Gastroesophageal sphincter (tissue), 4 donors: ENCODE measurements around the gene CENPQ. TPM values are rescaled to one million over a fixed set of nuclear protein-coding genes. Genes with fewer than 3 reads are reported as not detected.

Experiments
- ATAC-seq: fragments of 150-250 bp; one replicate; pipeline ENCODE4 v1.9.1; 2016; ENCODE audit warnings: mild to moderate bottlenecking, moderate library complexity
- H3K27ac ChIP-seq, 4 donors: fragments of 200-600 bp; sonication (generic) in 3 of 4; 1 replicate in 3 of 4; 2 replicates in 1 of 4; pipeline ENCODE4 v1.5.1; 2016 to 2019
- H3K27me3 ChIP-seq: fragments of 200-600 bp; sonication (generic); one replicate; pipeline ENCODE4 v1.5.1; 2019
- H3K36me3 ChIP-seq, 2 donors: fragments of 200-600 bp; sonication (generic); one replicate each; pipeline ENCODE4 v1.5.1; 2019; ENCODE audit warnings: control low read depth in 1 of 2
- H3K4me1 ChIP-seq, 3 donors: fragments of 200-600 bp; sonication (generic); 1 replicate in 2 of 3; 2 replicates in 1 of 3; pipeline ENCODE4 v1.5.1; 2016 to 2019; ENCODE audit warnings: control low read depth in 2 of 3
- H3K4me3 ChIP-seq, 2 donors: fragments of 200-600 bp; sonication (generic); one replicate each; pipeline ENCODE4 v1.5.1; 2019; ENCODE audit warnings: mild to moderate bottlenecking in 1 of 2, moderate library complexity in 1 of 2
- H3K9me3 ChIP-seq, 3 donors: fragments of 200-600 bp; sonication (generic); one replicate each; pipeline ENCODE4 v1.5.1; 2017 to 2019; ENCODE audit warnings: control low read depth in 2 of 3
- CTCF ChIP-seq, 4 experiments: fragments of 200-600 bp in 2 of 4; fragments of 450-650 bp in 2 of 4; sonication (generic) in 1 of 4; IDR thresholded peaks; one replicate each; pipeline ENCODE4 v1.5.1; 2017 to 2019; ENCODE audit warnings: antibody characterized with exemption in 4 of 4, mild to moderate bottlenecking in 2 of 4, moderate library complexity in 2 of 4
- EP300 ChIP-seq: sonication (generic); formaldehyde crosslinking; IDR thresholded peaks from one replicate; pipeline ENCODE4 v1.6.1; 2017; ENCODE audit warnings: antibody characterized with exemption, mild to moderate bottlenecking
- POLR2A ChIP-seq, 2 donors: fragments of 450-650 bp; IDR thresholded peaks; one replicate each; pipeline ENCODE4 v1.6.1; 2017; ENCODE audit warnings: antibody characterized with exemption in 2 of 2, mild to moderate bottlenecking in 2 of 2, moderate library complexity in 1 of 2
- POLR2AphosphoS5 ChIP-seq: sonication (generic); formaldehyde crosslinking; IDR thresholded peaks from one replicate; pipeline ENCODE4 v1.6.1; 2017; ENCODE audit warnings: antibody characterized with exemption
- WGBS, 2 donors: methylation state at CpG; one replicate each; pipeline ENCODE4 v1.1.5; 2018; ENCODE audit warnings: low coverage in 1 of 2; 5-methylcytosine and 5-hydroxymethylcytosine counted together
- total RNA-seq, 4 donors: library from RNA; depleted of rRNA; stranded (reverse); fragments of >200 nt; gene quantifications; one replicate each; pipeline ENCODE4 v1.1.0, GENCODE V29; 2016

CENPQ gene
- total RNA-seq, 4 donors from 2014 or later: 5.0 to 9.3 (median 5.6) TPM

- TF ChIP-seq POLR2A (IDR thresholded peaks at IDR 0.05) (no peak), EP300 (no peak), CTCF (IDR thresholded peaks at IDR 0.05) (no peak), POLR2AphosphoS5 (no peak)
- H3K9me3 ChIP-seq: no peaks in the 10 kb centered on the region
- no peak overlapping the region for H3K27ac ChIP-seq
- H3K27me3 ChIP-seq: peaks cover 12% of the 10 kb centered on the region
- no peaks in the 10 kb centered on the region for H3K4me1 ChIP-seq
- 65 to 77% methylated on average over 5 to 8 of the region's 8 CpGs for WGBS, 2 donors
- no peak overlapping the region for H3K4me3 ChIP-seq
- no peaks in the 10 kb centered on the region for H3K36me3 ChIP-seq
- no peak for ATAC-seq
Observed at GRCh38 chr6:49514571-49515484, 51.7 kb downstream of the CENPQ start.

GRCh38 chr6:49515485-49516146 lies 52.4 kb downstream of the CENPQ start:
- no peak overlapping the region for H3K4me3 ChIP-seq
- no peaks in the 10 kb centered on the region for H3K4me1 ChIP-seq
- H3K36me3 ChIP-seq: no peaks in the 10 kb centered on the region
- peaks cover 12% of the 10 kb centered on the region for H3K27me3 ChIP-seq
- TF ChIP-seq POLR2AphosphoS5 (no peak), EP300 (no peak), CTCF (IDR thresholded peaks at IDR 0.05) (no peak), POLR2A (IDR thresholded peaks at IDR 0.05) (no peak)
- no peak overlapping the region for H3K27ac ChIP-seq
- ATAC-seq: no peak
- no peaks in the 10 kb centered on the region for H3K9me3 ChIP-seq
- 70 to 75% methylated on average over 8 to 10 of the region's 10 CpGs for WGBS, 2 donors

- Histone ChIP-seq H3K27ac (no peak overlapping the region), H3K36me3 (no peaks in the 10 kb centered on the region), H3K9me3 (no peaks in the 10 kb centered on the region), H3K4me1 (no peaks in the 10 kb centered on the region), H3K4me3 (no peak overlapping the region), H3K27me3 (peaks cover 12% of the 10 kb centered on the region)
- ATAC-seq: no peak
- WGBS, 2 donors: 63% methylated on average over 1 of the region's 4 CpGs; no CpG with 5 or more reads in 1 of the 2 donors
- no peak for TF ChIP-seq POLR2A (IDR thresholded peaks at IDR 0.05)
- no peak for TF ChIP-seq EP300
- no peak for TF ChIP-seq POLR2AphosphoS5
- no peak for TF ChIP-seq CTCF (IDR thresholded peaks at IDR 0.05)
Observed at GRCh38 chr6:49516147-49516505, 53.0 kb downstream of the CENPQ start.

GRCh38 chr6:49517919-49518318 lies 54.7 kb downstream of the CENPQ start:
- H3K36me3 ChIP-seq: no peaks in the 10 kb centered on the region

More at GRCh38 chr6:49517919-49518318, 54.7 kb downstream of the CENPQ start:
- ATAC-seq: no peak
- TF ChIP-seq EP300 (no peak), CTCF (IDR thresholded peaks at IDR 0.05) (no peak), POLR2A (IDR thresholded peaks at IDR 0.05) (no peak)
- H3K4me1 ChIP-seq: no peaks in the 10 kb centered on the region
- no peak overlapping the region for H3K4me3 ChIP-seq
- no peak overlapping the region for H3K27ac ChIP-seq
- peaks cover 12% of the 10 kb centered on the region for H3K27me3 ChIP-seq
- WGBS, 2 donors: 80 to 85% methylated on average over 1 to 2 of the region's 2 CpGs
- no peaks in the 10 kb centered on the region for H3K9me3 ChIP-seq
